Measurements from ENCODE around the gene GPR78.

GPR78 gene

GRCh38 chr4:8546766-8547107 is 33.5 kb upstream of the GPR78 start:
- no peak for TF ChIP-seq CTCF (IDR thresholded peaks at IDR 0.05; ENCODE audit: insufficient read depth, missing control alignments)
- FAIRE-seq (no peak), DNase-seq (ENCODE audit: insufficient read length, low spot score) (no peak)

DNA sequence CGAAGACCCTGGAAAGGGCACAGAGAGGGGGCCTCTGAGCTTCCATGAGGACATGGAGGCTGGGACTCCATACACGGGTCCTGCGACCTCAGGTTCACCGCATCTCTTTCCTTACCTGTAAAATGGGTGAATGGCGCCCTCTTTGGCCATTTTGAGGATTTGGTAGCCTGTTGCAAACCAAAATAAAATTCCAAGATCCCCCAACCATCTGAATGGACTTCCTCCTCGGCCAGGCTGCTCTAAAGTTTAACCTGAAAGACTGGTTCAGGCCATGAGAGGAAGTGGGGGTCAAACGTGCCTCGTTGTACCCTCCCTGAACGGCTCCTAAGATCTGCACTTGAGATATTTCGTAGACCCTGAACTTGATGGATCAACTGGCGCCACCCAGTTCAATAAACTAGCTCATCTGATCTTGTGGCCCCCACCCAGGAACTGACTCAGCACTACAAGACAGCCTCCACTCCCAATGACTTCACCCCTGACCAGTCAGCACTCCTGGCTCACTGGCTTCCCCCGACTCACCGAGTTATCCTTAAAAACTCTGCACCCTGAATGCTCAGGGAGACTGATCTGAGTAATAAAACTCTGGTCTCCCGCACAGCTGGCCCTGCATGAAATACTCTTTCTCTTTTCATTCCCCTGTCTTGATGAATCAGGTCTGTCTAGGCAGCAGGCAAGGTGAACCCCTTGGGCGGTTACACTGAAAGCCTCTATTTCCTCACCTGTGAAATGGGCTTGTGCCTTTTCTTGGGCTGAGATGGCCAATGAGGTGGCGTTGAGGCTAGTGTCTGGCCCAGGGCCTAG is 32.9 kb upstream of the GPR78 start:
- no peak for TF ChIP-seq CTCF (IDR thresholded peaks at IDR 0.05; ENCODE audit: insufficient read depth, missing control alignments)
- DNase-seq (ENCODE audit: insufficient read length, low spot score) (no peak), FAIRE-seq (no peak)

- no peak for TF ChIP-seq CTCF (IDR thresholded peaks at IDR 0.05; ENCODE audit: insufficient read depth, missing control alignments)
- FAIRE-seq, result no peak
- DNase-seq (ENCODE audit: insufficient read length, low spot score), result no peak
Observed at GRCh38 chr4:8547912-8548730, 32.1 kb upstream of the GPR78 start.

DNA sequence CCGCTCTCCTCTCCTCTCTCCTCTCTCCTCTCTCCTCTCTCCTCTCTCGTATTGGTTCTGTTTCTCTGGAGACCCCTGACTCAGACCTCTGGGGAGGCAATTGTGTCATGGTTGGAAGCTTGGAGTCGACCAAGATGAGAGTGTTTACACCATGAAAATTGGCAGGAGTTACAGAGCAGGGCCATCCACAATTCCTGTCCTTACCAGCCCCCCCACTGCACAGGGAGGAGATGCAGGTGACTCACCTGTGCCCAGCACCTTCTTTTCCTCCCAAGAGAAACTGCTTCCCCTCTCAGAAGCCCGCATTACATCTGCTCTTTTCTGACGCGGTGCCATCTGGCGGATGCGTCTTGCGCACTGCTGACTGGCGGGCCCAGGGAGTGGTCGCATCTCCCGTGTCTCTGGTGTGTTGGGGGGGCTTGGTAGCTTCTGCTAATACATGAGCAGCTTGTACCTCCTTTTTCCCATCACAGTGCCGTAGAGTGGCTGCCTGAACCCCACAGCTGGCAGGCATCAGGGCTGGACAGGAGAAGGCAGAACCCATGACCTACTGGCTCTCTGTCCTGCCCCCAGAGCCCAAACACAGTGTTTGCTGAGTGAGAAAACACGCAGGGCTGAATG is 31.4 kb upstream of the GPR78 start:
- DNase-seq (ENCODE audit: insufficient read length, low spot score), result no peak
- no peak for TF ChIP-seq CTCF (IDR thresholded peaks at IDR 0.05; ENCODE audit: insufficient read depth, missing control alignments)
- no peak for FAIRE-seq

GRCh38 chr4:8549352-8549931 is 30.8 kb upstream of the GPR78 start:
- TF ChIP-seq CTCF (IDR thresholded peaks at IDR 0.05; ENCODE audit: insufficient read depth, missing control alignments), result no peak
- DNase-seq (ENCODE audit: insufficient read length, low spot score), result no peak
- FAIRE-seq, result no peak

GRCh38 chr4:8550691-8551090 is 29.5 kb upstream of the GPR78 start:
- TF ChIP-seq CTCF (IDR thresholded peaks at IDR 0.05; ENCODE audit: insufficient read depth, missing control alignments), result no peak
- DNase-seq (ENCODE audit: insufficient read length, low spot score) (no peak), FAIRE-seq (no peak)
